Body of pancreas (tissue), 4 donors: ENCODE data around the gene SPIRE1.

Experiments
- POLR2A ChIP-seq, 3 donors: fragments of 450-650 bp; IDR thresholded peaks; one replicate each; pipeline ENCODE4 v1.6.1; 2016; ENCODE audit warnings: antibody characterized with exemption in 3 of 3, mild to moderate bottlenecking in 2 of 3
- TF ChIP-seq, protein P1 (sequence below), 7 experiments: fragments of 450-650 bp in 4 of 7; fragments of 200-600 bp in 3 of 7; sonication (generic) in 3 of 7; IDR thresholded peaks; one replicate each; pipeline ENCODE4 v1.5.1; 2016 to 2019; ENCODE audit warnings: antibody characterized with exemption in 7 of 7

DNA sequence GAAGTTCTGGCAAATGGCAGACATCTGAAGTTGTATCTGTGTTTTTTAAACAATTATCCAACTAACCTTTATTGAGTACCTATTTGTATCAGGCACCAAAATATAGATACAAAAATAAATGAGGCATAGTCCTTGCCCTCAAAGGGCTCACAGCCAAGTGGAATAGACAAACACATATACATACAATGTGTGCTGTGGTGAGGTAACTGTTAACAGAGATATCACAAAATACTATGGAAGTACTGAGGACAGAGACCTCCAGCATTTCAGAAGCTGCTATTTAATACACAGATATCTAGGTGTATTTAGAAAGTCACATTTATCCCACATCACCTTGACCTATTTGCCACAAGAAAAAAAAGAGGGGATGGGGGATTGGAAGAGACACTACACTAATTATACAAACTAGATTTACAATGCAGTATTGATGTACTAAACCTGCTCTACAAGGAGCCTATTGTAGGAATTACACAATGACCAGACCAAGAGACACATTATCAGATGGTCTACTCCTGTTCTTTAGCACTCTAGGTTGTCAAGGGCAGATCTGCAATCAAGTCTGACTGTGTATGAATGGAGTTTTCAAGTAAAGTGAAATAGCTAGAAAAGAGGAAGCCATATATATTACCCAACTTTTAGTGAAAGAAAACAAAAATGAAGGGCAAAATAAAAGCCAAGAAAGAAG is 62.2 kb downstream of the SPIRE1 start:
- TF ChIP-seq, protein P1, sequence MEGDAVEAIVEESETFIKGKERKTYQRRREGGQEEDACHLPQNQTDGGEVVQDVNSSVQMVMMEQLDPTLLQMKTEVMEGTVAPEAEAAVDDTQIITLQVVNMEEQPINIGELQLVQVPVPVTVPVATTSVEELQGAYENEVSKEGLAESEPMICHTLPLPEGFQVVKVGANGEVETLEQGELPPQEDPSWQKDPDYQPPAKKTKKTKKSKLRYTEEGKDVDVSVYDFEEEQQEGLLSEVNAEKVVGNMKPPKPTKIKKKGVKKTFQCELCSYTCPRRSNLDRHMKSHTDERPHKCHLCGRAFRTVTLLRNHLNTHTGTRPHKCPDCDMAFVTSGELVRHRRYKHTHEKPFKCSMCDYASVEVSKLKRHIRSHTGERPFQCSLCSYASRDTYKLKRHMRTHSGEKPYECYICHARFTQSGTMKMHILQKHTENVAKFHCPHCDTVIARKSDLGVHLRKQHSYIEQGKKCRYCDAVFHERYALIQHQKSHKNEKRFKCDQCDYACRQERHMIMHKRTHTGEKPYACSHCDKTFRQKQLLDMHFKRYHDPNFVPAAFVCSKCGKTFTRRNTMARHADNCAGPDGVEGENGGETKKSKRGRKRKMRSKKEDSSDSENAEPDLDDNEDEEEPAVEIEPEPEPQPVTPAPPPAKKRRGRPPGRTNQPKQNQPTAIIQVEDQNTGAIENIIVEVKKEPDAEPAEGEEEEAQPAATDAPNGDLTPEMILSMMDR (IDR thresholded peaks at IDR 0.05): no peak
- no peak for TF ChIP-seq POLR2A (IDR thresholded peaks at IDR 0.05)
